Measurements from ENCODE around the gene PLA2G4D. TPM values are rescaled to one million over a fixed set of nuclear protein-coding genes. Genes with fewer than 3 reads are reported as not detected.

The PLA2G4D gene
- total RNA-seq, 1 experiment from 2014 or later: not detected

DNA sequence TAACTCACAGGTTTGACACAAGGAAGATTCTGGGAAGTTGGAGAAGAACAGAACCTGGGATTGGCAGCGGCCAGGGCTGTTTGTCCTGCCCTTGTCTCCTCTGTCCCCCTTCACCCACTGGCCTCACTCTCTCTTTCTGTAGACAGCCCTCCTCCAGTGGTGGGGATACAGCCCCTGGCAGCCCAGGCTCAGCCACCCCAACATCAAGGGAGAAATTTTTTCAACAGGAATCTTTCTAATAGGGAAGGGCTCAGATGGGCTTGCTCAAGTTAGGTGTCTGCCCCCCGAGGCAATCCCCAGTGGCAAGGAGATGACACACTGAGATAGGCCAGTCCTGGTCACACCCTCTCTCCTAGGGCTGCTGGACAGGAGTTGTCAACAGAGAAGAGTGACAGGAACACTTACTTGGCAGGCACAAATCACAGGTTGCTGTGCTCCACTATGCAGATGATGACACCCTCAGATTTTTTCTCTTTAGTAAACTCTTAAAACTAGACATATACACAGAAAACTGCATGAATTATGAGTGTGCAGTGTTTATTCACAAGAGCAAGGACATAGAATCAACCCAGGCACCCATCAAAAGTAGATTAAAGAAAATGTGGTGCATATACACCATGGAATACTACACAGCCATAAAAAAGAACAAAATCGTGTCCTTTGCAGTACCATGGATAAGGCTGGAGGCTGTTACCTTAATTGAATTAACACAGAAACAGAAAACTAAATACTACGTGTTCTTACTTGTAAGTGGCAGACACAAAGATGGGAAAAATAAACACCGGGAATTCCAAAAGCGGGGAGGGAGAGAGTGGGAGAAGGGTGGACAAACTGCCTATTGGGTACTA, 36.3 kb downstream of the PLA2G4D start:
- no peaks in the 10 kb centered on the region for H3K27me3 Mint-ChIP-seq (ENCODE audit: insufficient read depth, unreplicated experiment)
- TSS peak; percentile 96 for BruUV-seq (replicated peaks)
- CTCF ChIA-PET: interaction anchor here (1.0 to 9.3 kb wide), 18 partner anchors 9 to 123 kb away, joined by 3 to 159 read pairs (median 6); partner anchors contain the start of gene EHD4
- H3K36me3 Mint-ChIP-seq (ENCODE audit: insufficient read depth, unreplicated experiment): peaks cover 6% of the 10 kb centered on the region
- peak overlapping the region; percentile 95 for H3K27ac Mint-ChIP-seq (ENCODE audit: low read depth, unreplicated experiment)
- H3K4me1 Mint-ChIP-seq (ENCODE audit: insufficient read depth, unreplicated experiment): peaks cover 13% of the 10 kb centered on the region
- no peak for DNase-seq (ENCODE audit: unreplicated experiment)
- POLR2A ChIA-PET: interaction anchor here (0.7 to 2.5 kb wide), 20 partner anchors 10 to 1128 kb away, joined by 3 to 28 read pairs (median 4); partner anchors contain the start of genes EHD4 and PLA2G4E
- intact Hi-C loops (cut with micrococcal nuclease): loop anchor here (1.0 to 5.0 kb wide), 2 partner anchors 86 to 128 kb away; partner anchors contain the start of gene EHD4
- no peaks in the 10 kb centered on the region for H3K9me3 Mint-ChIP-seq (ENCODE audit: unreplicated experiment)
- TF ChIP-seq, protein P1, sequence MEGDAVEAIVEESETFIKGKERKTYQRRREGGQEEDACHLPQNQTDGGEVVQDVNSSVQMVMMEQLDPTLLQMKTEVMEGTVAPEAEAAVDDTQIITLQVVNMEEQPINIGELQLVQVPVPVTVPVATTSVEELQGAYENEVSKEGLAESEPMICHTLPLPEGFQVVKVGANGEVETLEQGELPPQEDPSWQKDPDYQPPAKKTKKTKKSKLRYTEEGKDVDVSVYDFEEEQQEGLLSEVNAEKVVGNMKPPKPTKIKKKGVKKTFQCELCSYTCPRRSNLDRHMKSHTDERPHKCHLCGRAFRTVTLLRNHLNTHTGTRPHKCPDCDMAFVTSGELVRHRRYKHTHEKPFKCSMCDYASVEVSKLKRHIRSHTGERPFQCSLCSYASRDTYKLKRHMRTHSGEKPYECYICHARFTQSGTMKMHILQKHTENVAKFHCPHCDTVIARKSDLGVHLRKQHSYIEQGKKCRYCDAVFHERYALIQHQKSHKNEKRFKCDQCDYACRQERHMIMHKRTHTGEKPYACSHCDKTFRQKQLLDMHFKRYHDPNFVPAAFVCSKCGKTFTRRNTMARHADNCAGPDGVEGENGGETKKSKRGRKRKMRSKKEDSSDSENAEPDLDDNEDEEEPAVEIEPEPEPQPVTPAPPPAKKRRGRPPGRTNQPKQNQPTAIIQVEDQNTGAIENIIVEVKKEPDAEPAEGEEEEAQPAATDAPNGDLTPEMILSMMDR (IDR thresholded peaks at IDR 0.05; ENCODE audit: unreplicated experiment): no peak
- peak overlapping the region; percentile 69 for H3K4me3 Mint-ChIP-seq (ENCODE audit: unreplicated experiment)

DNA sequence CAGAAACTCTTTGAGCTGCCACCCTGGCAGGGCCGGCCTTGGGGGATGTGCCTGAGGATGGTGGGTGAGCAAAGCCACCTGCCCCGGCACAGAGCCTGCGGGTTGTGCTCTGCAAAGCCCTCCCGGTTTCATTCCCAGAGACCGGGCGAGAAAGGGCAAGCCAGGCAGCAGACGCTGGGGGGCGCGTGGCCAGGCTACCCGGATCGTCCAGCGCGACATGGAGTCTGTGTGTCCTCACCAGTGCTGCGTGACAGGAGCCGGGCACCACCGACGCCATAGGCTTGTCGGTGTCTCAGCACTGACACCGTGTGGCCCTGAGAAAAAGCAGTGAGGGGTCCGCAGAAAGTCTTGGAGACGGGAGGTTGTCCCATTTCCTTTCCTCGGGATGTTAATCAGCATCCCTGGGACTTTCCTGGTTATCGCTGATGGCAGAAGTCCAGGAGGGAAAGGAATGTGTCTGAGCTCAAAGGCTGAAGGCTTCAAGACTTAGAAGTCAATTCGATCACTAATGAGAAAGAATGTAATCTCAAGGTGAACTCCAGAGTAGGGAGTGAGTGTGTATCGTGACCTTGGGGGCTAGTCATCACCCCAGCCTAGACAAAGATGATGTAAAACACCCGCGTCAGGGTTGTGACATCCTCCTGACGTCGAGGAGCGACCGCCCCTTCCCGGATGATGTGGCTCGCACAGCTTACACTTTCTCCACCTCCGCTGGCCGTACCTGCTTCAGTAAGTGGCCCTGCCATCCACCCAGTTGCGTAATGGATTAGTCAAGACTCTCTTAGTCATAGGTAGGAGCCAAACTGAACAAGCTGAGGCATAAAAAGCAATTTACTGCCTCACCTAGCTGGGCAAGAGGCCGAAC, 37.2 kb downstream of the PLA2G4D start:
- intact Hi-C loops (cut with micrococcal nuclease): loop anchor here (1.0 to 5.0 kb wide), 2 partner anchors 85 to 127 kb away; partner anchors contain the start of gene EHD4
- peaks cover 13% of the 10 kb centered on the region for H3K4me1 Mint-ChIP-seq (ENCODE audit: insufficient read depth, unreplicated experiment)
- peak overlapping the region; percentile 95 for H3K27ac Mint-ChIP-seq (ENCODE audit: low read depth, unreplicated experiment)
- peak; percentile 99 for DNase-seq (ENCODE audit: unreplicated experiment)
- ChIA-PET CTCF (interaction anchor here (0.6 to 5.0 kb wide), 17 partner anchors 10 to 122 kb away, joined by 3 to 56 read pairs (median 4); partner anchors contain the start of gene EHD4), POLR2A (interaction anchor here (0.7 to 2.5 kb wide), 20 partner anchors 9 to 1129 kb away, joined by 3 to 28 read pairs (median 4); partner anchors contain the start of genes EHD4 and PLA2G4E)
- peaks cover 6% of the 10 kb centered on the region for H3K36me3 Mint-ChIP-seq (ENCODE audit: insufficient read depth, unreplicated experiment)
- TF ChIP-seq, protein P1 (IDR thresholded peaks at IDR 0.05; ENCODE audit: unreplicated experiment): peak; percentile 59
- H3K27me3 Mint-ChIP-seq (ENCODE audit: insufficient read depth, unreplicated experiment): no peaks in the 10 kb centered on the region
- H3K4me3 Mint-ChIP-seq (ENCODE audit: unreplicated experiment): peak overlapping the region; percentile 69
- H3K9me3 Mint-ChIP-seq (ENCODE audit: unreplicated experiment): no peaks in the 10 kb centered on the region
- TSS peak; percentile 96 for BruUV-seq (replicated peaks)

- DNase-seq (ENCODE audit: unreplicated experiment): no peak
- H3K9me3 Mint-ChIP-seq (ENCODE audit: unreplicated experiment): no peaks in the 10 kb centered on the region
- CTCF ChIA-PET: interaction anchor here (0.6 to 5.0 kb wide), 4 partner anchors 19 to 588 kb away, joined by 3 to 56 read pairs (median 4); no protein-coding TSS in a partner anchor
- H3K27ac Mint-ChIP-seq (ENCODE audit: low read depth, unreplicated experiment): peak overlapping the region; percentile 53
- no TSS peak for BruUV-seq (replicated peaks)
- H3K4me1 Mint-ChIP-seq (ENCODE audit: insufficient read depth, unreplicated experiment): peaks cover 13% of the 10 kb centered on the region
- TF ChIP-seq, protein P1 (IDR thresholded peaks at IDR 0.05; ENCODE audit: unreplicated experiment): no peak
- intact Hi-C loops (cut with micrococcal nuclease): no loop called here
- H3K36me3 Mint-ChIP-seq (ENCODE audit: insufficient read depth, unreplicated experiment): peaks cover 6% of the 10 kb centered on the region
- H3K4me3 Mint-ChIP-seq (ENCODE audit: unreplicated experiment): no peak overlapping the region
- no peaks in the 10 kb centered on the region for H3K27me3 Mint-ChIP-seq (ENCODE audit: insufficient read depth, unreplicated experiment)
- POLR2A ChIA-PET: interaction anchor here (0.7 to 1.2 kb wide), 6 partner anchors 12 to 638 kb away, joined by 3 to 7 read pairs (median 4); partner anchors contain the start of genes JMJD7 and PLA2G4F
These were observed 40.4 kb downstream of the PLA2G4D start for GRCh38 chr15:42053914-42054313.

Data from MCF 10A (cell line).